Tibial nerve (tissue), 4 donors: ENCODE measurements around the gene JMJD7. TPM values are rescaled to one million over a fixed set of nuclear protein-coding genes. Genes with fewer than 3 reads are reported as not detected.

Experiments
- DNase-seq, 2 donors: peaks; one replicate each; pipeline ENCODE4 v3.0.0-alpha.2; 2019; ENCODE audit warnings: low spot score in 2 of 2
- H3K27ac ChIP-seq, 4 donors: fragments of 200-600 bp; sonication (generic) in 3 of 4; one replicate each; pipeline ENCODE4 v1.5.1; 2017 to 2019; ENCODE audit warnings: mild to moderate bottlenecking in 1 of 4
- H3K27me3 ChIP-seq, 2 donors: fragments of 200-600 bp; sonication (generic) in 1 of 2; one replicate each; pipeline versions ENCODE4 v1.5.1 to v1.6.0; 2017 to 2019
- H3K36me3 ChIP-seq, 3 donors: fragments of 200-600 bp; sonication (generic); one replicate each; pipeline ENCODE4 v1.5.1; 2018 to 2019
- H3K4me1 ChIP-seq, 4 donors: fragments of 200-600 bp; sonication (generic) in 3 of 4; one replicate each; pipeline ENCODE4 v1.5.1; 2017 to 2019
- H3K4me3 ChIP-seq, 4 donors: fragments of 200-600 bp; sonication (generic) in 3 of 4; one replicate each; pipeline ENCODE4 v1.5.1; 2017 to 2019; ENCODE audit warnings: mild to moderate bottlenecking in 1 of 4, moderate library complexity in 1 of 4
- H3K9me3 ChIP-seq, 4 donors: fragments of 200-600 bp; sonication (generic) in 3 of 4; one replicate each; pipeline ENCODE4 v1.5.1; 2017 to 2019
- EP300 ChIP-seq, 2 donors: sonication (generic); formaldehyde crosslinking; IDR thresholded peaks; one replicate each; pipeline ENCODE4 v1.6.1; 2017; ENCODE audit warnings: antibody characterized with exemption in 2 of 2, mild to moderate bottlenecking in 1 of 2
- POLR2A ChIP-seq, 2 donors: fragments of 450-650 bp; IDR thresholded peaks; one replicate each; pipeline ENCODE4 v1.6.1; 2017; ENCODE audit warnings: antibody characterized with exemption in 2 of 2, mild to moderate bottlenecking in 2 of 2, moderate library complexity in 2 of 2
- WGBS, 2 donors: methylation state at CpG; one replicate each; pipeline ENCODE4 v1.1.5; 2018; 5-methylcytosine and 5-hydroxymethylcytosine counted together
- total RNA-seq, 4 donors: library from RNA; depleted of rRNA; stranded (reverse); fragments of >200 nt; gene quantifications; one replicate each; pipeline ENCODE4 v1.1.0, GENCODE V29; 2016
- TF ChIP-seq, protein P1 (sequence below), 5 experiments: fragments of 200-600 bp in 3 of 5; fragments of 450-650 bp in 2 of 5; sonication (generic) in 3 of 5; IDR thresholded peaks; one replicate each; pipeline ENCODE4 v1.5.1; 2016 to 2019; ENCODE audit warnings: antibody characterized with exemption in 5 of 5, mild to moderate bottlenecking in 3 of 5, moderate library complexity in 2 of 5

The JMJD7 gene
- total RNA-seq, 4 donors from 2014 or later: 9.0 to 16.8 (median 12.0) TPM

- peaks cover 0 to 39% of the 10 kb centered on the region in 2 donors for H3K27me3 ChIP-seq
- H3K27ac ChIP-seq: no peak overlapping the region
- H3K4me1 ChIP-seq: peaks cover 0 to 5% (median 0%) of the 10 kb centered on the region in 4 donors
- WGBS, 2 donors: 65 to 77% methylated on average over 9 to 15 of the region's 17 CpGs
- DNase-seq: no peak
- TF ChIP-seq EP300 (IDR thresholded peaks at IDR 0.05) (no peak), POLR2A (IDR thresholded peaks at IDR 0.05) (no peak)
- TF ChIP-seq, protein P1, sequence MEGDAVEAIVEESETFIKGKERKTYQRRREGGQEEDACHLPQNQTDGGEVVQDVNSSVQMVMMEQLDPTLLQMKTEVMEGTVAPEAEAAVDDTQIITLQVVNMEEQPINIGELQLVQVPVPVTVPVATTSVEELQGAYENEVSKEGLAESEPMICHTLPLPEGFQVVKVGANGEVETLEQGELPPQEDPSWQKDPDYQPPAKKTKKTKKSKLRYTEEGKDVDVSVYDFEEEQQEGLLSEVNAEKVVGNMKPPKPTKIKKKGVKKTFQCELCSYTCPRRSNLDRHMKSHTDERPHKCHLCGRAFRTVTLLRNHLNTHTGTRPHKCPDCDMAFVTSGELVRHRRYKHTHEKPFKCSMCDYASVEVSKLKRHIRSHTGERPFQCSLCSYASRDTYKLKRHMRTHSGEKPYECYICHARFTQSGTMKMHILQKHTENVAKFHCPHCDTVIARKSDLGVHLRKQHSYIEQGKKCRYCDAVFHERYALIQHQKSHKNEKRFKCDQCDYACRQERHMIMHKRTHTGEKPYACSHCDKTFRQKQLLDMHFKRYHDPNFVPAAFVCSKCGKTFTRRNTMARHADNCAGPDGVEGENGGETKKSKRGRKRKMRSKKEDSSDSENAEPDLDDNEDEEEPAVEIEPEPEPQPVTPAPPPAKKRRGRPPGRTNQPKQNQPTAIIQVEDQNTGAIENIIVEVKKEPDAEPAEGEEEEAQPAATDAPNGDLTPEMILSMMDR (IDR thresholded peaks at IDR 0.05): no peak
- H3K36me3 ChIP-seq: peaks cover 0 to 13% (median 0%) of the 10 kb centered on the region in 3 donors
- H3K9me3 ChIP-seq: no peaks in the 10 kb centered on the region
- no peak overlapping the region for H3K4me3 ChIP-seq
Measured at GRCh38 chr15:41852736-41853590, 25.1 kb downstream of the JMJD7 start.

DNA sequence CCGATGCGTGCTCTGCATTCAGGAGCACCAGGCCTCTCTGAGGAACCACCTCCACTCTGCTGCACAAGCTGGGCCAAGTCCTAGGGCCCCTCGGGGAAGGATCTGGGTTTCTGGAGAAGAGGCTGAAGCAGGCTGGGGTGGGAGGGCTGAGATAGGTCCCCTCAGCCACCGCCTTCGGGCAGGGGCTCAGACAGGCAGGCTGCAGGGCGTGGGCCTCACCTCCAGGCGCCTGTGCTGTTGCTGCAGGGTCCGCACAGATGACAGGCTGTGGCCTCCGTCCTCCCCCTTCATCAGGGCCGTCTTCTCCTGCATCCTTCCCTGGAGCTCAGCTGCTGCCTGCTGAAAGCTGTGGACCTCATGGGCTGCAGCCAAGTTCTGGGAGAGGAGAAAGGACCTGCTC lies 25.9 kb downstream of the JMJD7 start:
- H3K27me3 ChIP-seq: peaks cover 0 to 39% of the 10 kb centered on the region in 2 donors
- no peaks in the 10 kb centered on the region for H3K9me3 ChIP-seq

DNA sequence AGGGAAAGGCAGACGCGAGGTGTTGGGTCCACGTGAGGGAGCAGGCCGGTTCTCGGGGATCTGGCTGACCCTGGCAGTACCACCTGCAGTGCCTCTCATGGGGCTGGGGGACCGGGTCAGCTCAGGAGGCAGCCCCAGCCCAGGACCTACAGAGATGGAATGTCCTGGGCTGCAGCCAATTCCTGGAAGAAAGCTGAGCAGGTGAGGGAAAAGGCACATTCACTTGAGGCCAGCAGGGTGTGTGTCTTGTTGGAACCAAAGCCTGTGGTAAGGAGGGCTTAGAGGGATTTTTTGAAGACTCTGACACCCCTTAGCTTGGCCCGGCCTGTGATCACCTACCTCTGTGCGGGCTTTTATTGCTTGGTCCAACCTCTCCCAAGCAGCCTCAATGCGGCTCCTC lies 26.6 kb downstream of the JMJD7 start:
- TF ChIP-seq POLR2A (IDR thresholded peaks at IDR 0.05): no peak
- TF ChIP-seq, protein P1 (IDR thresholded peaks at IDR 0.05): no peak
- no peak for TF ChIP-seq EP300 (IDR thresholded peaks at IDR 0.05)
- Histone ChIP-seq H3K4me1 (no peaks in the 10 kb centered on the region), H3K36me3 (no peaks in the 10 kb centered on the region), H3K27ac (no peak overlapping the region), H3K4me3 (no peak overlapping the region), H3K9me3 (no peaks in the 10 kb centered on the region), H3K27me3 (peaks cover 0 to 39% of the 10 kb centered on the region in 2 donors)
- WGBS, 2 donors: 90 to 95% methylated on average over 9 of the region's 9 CpGs
- DNase-seq: no peak

More for the DNA sequence above, 25.9 kb downstream of the JMJD7 start:
- TF ChIP-seq POLR2A (IDR thresholded peaks at IDR 0.05): no peak
- no peak for TF ChIP-seq EP300 (IDR thresholded peaks at IDR 0.05)
- TF ChIP-seq, protein P1 (IDR thresholded peaks at IDR 0.05): no peak
- H3K4me1 ChIP-seq: peaks cover 0 to 4% (median 0%) of the 10 kb centered on the region in 4 donors
- no peak overlapping the region for H3K4me3 ChIP-seq
- H3K27ac ChIP-seq: no peak overlapping the region
- DNase-seq: no peak
- H3K36me3 ChIP-seq: peaks cover 0 to 4% (median 0%) of the 10 kb centered on the region in 3 donors
- 87 to 88% methylated on average over 9 to 10 of the region's 10 CpGs for WGBS, 2 donors

DNA sequence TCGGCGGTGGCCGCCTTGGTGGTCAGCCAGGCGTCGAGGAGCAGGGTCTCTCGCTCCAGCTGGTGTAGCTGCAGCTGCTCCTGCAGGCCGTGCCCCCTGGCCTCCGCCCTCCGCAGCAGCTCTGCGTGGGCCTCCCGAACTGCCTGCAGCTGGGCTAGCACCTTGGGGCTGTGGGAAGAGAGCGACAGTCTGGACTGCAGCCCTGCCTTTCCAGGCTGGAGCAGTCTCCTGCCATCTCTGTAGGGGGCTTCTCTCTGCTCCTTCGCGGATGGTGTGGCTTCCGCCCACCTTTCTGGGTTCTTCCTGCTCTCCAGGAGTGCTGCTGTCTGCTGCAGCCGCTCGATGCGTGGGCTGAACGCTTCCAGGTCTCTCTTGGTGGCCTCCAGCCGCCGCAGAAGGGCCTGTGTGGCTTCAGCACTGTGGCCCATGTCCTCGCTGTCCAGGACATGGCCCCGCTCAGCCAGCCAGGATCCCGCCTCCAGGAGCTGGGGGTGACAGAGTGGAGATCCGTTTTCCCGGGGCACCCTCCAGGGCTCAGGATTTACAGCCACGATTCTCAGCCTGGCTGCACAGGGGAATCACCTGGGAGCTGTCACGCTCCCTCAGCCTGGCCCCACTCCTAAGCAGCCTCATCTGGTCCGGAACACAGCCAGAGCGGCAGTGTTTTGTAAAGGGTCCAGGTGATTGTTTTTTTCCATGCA lies 27.5 kb downstream of the JMJD7 start:
- Histone ChIP-seq H3K27ac (no peak overlapping the region), H3K27me3 (peaks cover 0 to 39% of the 10 kb centered on the region in 2 donors), H3K4me1 (peaks cover 0 to 1% (median 0%) of the 10 kb centered on the region in 4 donors), H3K4me3 (no peak overlapping the region), H3K9me3 (no peaks in the 10 kb centered on the region), H3K36me3 (no peaks in the 10 kb centered on the region)
- no peak for DNase-seq
- no peak for TF ChIP-seq EP300 (IDR thresholded peaks at IDR 0.05)
- TF ChIP-seq, protein P1 (IDR thresholded peaks at IDR 0.05): no peak
- no peak for TF ChIP-seq POLR2A (IDR thresholded peaks at IDR 0.05)
- 61 to 64% methylated on average over 18 to 30 of the region's 30 CpGs for WGBS, 2 donors

- Histone ChIP-seq H3K4me3 (no peak overlapping the region), H3K27ac (no peak overlapping the region), H3K9me3 (no peaks in the 10 kb centered on the region), H3K27me3 (peaks cover 0 to 39% of the 10 kb centered on the region in 2 donors), H3K4me1 (peaks cover 0 to 3% (median 0%) of the 10 kb centered on the region in 4 donors), H3K36me3 (peaks cover 0 to under 1% (median 0%) of the 10 kb centered on the region in 3 donors)
- DNase-seq: no peak
- WGBS, 2 donors: 89 to 94% methylated on average over 13 to 17 of the region's 17 CpGs
- TF ChIP-seq EP300 (IDR thresholded peaks at IDR 0.05) (no peak), POLR2A (IDR thresholded peaks at IDR 0.05) (no peak)
- TF ChIP-seq, protein P1 (IDR thresholded peaks at IDR 0.05): no peak
Measured at GRCh38 chr15:41856262-41856661, 28.4 kb downstream of the JMJD7 start.
